Sciatic nerve (tissue), 2 donors: ENCODE data around the gene PHB1. TPM values are rescaled to one million over a fixed set of nuclear protein-coding genes. Genes with fewer than 3 reads are reported as not detected.
"Not testable (repeated sequence)": the region's sequence is repeated elsewhere in the genome, so short reads cannot be mapped to it uniquely, and the experiment has no call there.

ENCODE experiments used
- ATAC-seq: fragments of 200-7000 bp; cut with Tn5 transposase; one replicate; pipeline ENCODE4 v1.9.1; 2020; ENCODE audit warnings: mild to moderate bottlenecking, moderate library complexity
- DNase-seq: peaks from one replicate; pipeline ENCODE4 v3.0.0-alpha.2; 2020; ENCODE audit warnings: low spot score
- intact Hi-C: fragments of 100-400 bp; cut with DNase I; formaldehyde crosslinking; loops from one replicate; pipeline ENCODE4 v1.14.2; 2022
- total RNA-seq: library from RNA; stranded (reverse); fragmentation: NEBNext Ultra II Directional; extraction: Animal tissue kit (Norgen Biotek cat#: 25700); gene quantifications from one replicate; pipeline ENCODE4 v1.2.1, GENCODE V29; 2021
- donor health status: DM: no; HTN: no; CAD: no.
- donor health status: DM: no; HTN: no; CAD: no.

PHB1 gene
- total RNA-seq, 1 donor from 2014 or later = 93.5 TPM

DNA sequence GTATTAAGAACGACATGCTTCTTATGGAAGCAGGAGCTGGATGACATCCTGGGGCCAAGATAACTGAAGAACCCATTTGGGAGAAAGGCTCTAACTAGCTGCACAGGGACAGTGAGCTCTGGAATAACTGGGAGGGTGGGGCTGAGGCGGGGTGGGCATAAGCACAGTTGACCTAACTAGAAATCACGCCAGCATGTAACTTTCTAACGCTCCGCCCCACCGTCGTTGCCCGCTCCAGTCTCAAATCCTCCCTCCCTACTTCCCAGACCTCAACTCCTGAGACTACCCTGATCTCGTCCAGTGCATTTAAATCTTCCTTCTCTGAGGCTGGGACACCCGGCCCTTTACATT, 436 bp downstream of the PHB1 start:
- intact Hi-C loops = no loop called here

DNA sequence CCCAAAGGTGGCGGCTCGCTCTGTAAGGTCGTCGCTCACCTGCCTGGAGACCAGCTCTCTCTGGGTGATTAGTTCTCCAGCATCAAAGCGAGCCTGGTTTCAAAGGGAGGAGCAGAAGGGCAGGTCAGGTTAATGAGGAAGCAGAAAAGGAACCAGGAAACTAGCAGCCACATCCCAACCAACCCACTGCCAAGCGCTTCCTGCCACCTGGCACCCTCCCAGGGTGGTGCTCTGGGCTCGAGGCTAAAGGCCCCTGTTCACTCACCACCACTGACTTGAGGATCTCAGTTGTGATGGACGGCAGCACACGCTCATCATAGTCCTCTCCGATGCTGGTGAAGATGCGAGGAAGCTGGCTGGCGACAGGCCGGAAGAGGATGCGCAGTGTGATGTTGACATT, 5.6 kb downstream of the PHB1 start:
- DNase-seq = no peak
- no peak for ATAC-seq
- intact Hi-C loops = no loop called here

More for the DNA sequence above, 436 bp downstream of the PHB1 start:
- ATAC-seq (no peak), DNase-seq (no peak)

DNA sequence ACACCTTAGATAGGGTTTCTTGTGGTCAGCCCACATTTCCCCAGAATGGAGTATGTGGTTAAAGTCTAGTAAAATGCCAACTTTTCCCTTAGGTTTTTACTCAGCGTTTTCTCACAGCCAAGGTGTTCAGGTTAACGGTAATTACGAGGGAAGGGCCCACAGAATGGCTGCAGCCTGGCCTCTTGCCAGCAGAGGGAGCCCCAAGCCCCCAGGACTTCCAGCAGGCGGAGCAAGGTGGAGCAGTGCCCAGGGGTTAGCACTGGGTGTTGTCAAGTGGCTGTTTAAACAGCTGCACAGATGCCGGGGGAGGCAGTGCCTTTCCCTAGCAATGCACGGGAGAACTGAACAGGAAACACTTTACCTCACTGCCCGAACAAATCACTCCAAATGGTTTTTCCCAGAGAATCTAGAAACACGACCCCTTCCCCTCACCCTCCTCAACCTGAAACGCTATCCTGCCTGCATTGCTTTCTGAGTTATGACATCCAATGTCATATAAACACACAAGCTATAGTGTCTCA, 6.6 kb downstream of the PHB1 start:
- ATAC-seq (peak; percentile 94), DNase-seq (peak; percentile 90)
- intact Hi-C loops = no loop called here

DNA sequence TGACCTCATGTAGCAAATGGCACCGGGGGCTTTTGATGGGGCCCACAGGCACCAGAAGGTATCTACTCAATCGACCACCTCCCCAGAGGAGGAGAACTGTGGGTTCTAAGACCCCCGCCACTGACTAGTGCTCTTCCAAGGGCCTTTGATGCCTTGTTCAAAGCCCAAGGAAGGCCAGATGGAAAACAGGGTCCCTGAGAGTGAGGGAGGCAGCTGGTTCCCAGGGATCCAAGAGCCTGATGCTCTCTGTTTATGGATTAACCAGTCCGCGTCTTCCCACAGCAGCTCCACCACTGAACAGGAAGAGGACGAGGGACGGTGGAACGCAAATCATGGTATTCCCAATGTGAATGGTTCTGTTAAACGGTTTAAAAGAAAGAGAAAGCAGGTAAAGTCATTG, 7.6 kb downstream of the PHB1 start:
- no peak for ATAC-seq
- DNase-seq = no peak
- intact Hi-C loops = no loop called here

DNA sequence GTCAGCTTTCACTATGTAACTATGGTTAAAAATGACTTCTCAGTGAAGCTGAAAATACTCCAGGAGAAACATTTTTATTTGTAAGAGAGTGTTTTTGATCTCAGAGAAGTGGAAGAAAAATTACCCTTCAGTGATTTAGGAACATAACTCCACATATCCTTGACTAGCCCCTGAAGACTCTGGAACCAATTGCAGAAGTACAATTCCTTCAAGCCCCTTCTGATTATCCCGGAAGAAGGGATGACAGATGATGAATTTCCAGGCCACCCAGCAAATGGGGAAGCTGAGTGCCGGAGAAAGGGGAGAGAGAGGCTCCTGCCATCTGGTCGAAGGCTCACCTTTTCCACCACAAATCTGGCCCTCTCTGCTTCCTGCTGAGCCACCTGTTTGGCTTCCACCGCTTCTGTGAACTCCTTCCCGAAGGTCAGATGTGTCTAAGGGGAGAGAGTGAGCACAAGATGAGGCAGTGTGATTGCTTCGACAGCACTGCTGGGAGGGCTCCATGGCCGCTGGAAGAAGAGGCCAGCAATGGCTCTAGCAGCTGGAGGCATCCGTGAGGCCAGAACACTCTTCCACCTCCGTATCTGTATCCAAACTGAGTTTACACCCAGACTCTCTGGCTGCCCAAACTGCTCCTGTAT, 8.1 kb downstream of the PHB1 start:
- no peak for ATAC-seq
- intact Hi-C loops = no loop called here
- no peak for DNase-seq

DNA sequence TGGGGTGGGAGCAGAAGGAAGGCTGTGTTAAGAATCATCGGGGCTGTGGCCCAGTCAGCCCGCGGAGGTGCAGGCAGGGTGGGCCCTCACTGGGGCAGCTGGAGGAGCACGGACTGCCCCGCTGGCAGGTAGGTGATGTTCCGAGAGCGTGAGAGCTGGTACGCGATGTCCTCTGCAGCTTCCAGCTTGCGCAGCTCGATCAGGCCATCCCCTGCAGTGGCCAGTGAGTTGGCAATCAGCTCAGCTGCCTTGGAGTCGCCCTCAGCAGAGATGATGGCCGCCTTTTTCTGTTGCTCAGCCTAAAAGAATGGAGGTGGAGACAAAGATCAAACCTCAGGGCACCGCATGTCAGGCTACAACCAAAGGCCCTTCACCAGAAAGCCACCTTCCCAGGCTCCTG, 9.8 kb downstream of the PHB1 start:
- ATAC-seq (no peak), DNase-seq (no peak)
- intact Hi-C loops = no loop called here

DNA sequence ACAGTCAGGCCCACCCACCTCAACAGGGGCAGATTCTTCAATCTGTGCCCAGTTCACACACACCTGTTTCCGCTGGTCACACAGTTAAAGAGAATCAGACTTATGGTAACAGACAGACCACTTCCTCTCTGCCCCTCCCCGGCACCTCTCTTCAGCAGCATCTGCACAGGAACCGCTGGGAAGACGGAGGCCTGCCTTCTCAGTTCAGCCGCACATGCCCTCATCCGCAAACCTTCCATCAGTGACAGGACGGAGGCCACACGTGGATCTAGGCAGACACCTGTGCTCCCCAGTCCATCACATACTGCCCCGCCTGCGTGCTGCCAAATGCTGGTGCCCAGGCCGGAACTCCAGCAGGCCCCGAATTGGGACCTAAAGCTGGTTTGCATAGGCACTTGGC, 10.3 kb downstream of the PHB1 start:
- intact Hi-C loops = no loop called here
- no peak for DNase-seq
- no peak for ATAC-seq

DNA sequence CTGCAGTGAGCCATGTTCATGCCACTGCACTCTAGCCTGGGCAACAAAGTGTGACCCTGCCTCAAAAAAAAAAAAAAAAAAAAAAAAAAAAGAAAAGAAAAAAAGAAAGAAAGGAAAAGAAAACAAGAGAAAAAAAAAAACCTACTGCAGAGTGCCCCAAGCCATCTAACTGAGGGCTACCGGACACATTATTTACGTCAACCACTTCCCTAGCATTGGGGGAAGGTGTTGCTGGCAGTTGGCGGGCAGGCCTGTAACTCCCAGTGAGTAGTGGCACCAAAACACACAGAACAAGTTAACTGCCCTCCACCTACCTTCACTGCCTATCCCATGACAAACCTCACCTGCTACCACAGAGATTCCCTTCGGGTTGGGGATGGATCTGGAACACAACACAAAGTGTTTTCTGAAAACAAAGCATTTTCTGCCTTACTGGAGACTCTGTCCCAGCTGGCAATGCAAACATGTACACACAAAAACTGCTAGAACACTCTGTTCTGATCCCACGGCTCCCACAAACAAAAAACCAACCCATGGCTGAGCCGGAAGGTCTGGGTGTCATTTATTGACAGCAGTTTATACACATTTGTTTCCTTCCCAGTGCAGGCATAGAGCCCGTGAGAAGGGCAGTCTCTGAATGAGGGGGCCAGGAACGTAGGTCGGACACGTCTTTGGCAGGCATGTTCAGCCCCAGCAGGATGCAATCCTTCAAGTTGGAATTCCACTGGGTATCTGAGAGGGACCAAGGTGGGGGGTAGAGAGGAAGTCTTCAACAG, 11.0 kb downstream of the PHB1 start:
- intact Hi-C loops = no loop called here
- DNase-seq (no peak), ATAC-seq (no peak)

DNA sequence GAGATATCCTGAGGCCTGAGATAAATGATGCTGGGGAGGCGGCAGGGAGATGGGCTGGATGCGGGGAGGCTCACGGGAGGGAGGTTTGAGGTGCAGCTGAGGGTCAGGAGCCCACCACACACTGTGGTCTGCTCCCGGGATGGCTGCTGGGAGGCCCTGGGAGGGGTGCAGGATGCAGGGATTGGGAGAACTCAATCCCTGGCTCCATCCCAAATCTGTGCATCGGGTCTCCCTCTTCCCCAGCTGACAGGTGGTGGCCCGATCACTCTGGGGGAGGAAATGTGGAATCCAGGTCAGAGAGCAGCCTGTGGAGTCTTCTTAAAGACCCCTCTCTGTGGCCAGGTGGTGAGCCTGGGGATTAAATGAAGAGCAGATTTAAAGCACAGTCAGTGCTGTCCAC, 12.0 kb downstream of the PHB1 start:
- intact Hi-C loops = no loop called here
- ATAC-seq (no peak), DNase-seq (no peak)

DNA sequence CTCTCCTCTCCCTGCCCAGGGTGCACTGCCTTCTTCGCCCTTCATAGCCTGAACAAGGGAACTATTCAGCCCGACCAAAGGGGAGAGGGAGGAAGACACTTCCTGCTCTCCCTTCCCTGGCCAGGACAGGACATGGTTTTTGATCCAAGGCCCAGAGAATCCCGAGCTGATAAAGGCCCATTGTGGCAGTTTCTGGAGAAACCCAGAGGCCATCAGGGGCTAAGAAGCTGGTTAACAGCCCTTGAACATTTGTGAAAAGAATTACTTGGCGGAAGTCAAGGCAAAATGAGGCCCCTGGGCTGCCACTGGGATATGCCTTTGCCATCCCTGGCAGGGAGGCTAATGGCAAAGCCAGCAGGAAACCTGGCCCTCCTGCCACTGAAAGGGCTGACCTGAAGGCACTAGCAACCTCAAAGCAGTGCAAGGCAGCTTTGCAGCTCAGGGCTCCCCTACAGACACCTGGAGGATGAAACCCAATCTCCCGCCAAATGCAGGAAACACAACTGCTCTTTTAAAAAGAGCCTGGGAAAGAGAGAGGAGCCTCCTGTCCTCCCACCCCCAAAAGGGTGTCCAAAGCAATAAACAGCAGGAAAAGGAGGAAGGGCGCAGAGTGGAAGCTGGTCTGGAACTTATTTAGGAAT, 12.6 kb downstream of the PHB1 start:
- ATAC-seq = peak; percentile 76
- no peak for DNase-seq
- intact Hi-C loops = no loop called here

DNA sequence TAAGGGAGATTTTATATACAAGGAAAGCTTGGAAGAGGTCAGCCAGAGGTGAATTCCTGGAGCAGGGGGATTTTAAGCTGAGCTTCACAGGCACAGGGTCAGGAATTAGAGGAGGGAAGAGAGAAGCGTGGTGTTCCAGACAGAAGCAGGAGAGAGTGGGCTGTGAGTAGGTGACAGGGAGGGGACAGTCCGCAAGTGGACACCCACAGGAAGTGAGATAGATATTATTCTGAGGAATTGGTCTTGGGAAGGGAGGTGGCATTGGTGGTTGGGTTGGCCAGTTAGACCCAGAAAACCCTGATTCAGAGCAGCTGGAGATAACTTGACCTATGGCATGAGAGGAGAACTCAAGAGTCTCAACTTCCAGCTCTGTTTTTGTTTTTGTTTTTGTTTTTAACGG, 14.7 kb downstream of the PHB1 start:
- peak; percentile 8 for DNase-seq
- intact Hi-C loops = loop anchor here (5.0 kb wide), 1 partner anchor 83 kb away; no protein-coding TSS in a partner anchor
- no peak for ATAC-seq

DNA sequence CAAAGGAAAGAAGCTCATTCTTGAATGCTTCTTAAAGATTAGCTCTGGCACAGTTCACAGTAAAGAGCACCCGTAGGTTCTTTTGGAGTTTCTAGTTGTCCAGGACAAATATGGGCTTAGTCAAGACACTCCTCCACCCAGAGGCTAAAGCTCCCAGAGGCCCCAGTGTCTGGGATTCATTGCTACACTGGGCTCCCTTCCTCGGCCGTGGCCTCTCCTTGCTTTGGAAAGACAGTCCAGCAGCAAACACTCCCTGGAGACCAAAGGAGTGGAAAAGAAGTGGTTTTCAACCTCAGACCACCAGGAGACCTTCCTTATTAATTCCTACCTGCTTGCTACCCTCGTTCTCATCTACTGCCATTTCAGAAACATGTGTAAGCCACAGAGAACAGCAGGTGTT, 17.1 kb downstream of the PHB1 start:
- no peak for ATAC-seq
- no peak for DNase-seq
- intact Hi-C loops = loop anchor here (5.0 kb wide), 1 partner anchor 80 kb away; no protein-coding TSS in a partner anchor

DNA sequence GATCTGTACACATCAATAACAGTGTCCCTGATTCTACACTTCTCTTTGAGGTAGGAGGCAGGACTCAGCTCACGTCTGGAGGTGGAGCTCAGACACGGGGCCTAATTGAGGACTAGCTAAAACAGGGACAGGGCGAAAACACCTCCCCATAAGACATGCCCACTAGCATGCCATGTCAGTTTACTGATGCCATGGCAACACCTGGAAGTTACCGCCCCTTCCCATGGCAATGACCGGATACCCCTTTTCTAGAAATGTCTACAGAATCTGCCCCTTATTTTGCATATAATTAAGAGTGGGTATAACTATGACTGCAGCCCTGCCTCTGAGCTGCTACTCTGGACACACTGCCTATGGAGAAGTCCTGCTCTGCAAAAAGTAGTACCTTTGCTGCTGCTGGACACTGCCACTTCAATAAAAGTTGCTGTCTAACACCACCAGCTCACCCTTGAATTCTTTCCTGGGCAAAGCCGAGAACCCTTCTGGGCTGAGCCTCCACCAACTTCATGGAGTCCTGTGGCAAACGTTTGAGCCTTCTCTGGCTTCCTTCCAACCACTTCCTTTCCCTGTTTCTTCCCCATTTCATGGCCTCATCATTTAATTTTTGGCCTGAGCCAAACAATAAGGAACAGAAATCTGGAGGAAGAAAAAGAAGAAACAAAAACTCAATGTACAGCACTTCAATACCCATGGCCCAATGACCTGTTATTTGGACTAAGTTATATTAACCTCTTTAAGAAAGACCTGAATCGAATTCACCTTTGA, 21.0 kb downstream of the PHB1 start:
- ATAC-seq = no peak
- intact Hi-C loops = no loop called here
- DNase-seq = no peak

DNA sequence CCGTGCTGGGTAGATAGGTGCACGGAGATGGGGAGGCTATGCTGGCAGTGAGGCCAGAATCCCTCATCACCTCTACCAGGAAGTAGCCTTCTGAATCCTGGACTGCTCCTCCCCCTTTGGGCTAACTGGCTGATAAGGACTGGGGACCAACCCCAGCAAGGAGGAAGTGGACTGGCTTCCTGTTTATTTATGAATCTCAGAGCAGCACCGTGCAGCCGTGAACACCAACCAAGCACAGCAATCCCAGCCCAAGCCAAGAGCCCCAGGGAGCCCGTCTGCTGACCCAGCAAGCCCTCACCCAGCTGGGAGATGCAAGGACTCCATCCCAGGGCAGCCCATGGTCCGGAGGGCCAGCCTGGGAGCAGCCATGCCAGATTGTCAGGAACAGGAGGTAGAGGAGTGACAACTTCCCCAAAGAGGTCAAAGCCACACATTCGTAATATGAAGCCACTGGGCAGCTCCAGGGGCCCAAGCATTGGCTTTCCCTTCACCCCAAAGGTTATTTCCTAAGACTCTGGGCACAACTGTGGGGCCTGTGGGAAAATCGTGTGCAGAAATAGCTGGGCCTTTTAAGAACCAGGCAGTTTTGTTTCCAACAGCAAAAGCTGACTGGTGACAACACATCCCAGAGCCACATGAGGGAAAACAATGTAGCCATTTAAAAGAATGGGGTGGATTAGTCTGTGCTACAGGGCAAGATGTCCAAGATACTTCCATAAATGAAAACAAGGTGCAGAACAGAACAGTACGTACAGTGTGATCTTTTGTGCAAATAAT, 23.9 kb downstream of the PHB1 start:
- intact Hi-C loops = no loop called here
- ATAC-seq = peak; percentile 51
- no peak for DNase-seq

DNA sequence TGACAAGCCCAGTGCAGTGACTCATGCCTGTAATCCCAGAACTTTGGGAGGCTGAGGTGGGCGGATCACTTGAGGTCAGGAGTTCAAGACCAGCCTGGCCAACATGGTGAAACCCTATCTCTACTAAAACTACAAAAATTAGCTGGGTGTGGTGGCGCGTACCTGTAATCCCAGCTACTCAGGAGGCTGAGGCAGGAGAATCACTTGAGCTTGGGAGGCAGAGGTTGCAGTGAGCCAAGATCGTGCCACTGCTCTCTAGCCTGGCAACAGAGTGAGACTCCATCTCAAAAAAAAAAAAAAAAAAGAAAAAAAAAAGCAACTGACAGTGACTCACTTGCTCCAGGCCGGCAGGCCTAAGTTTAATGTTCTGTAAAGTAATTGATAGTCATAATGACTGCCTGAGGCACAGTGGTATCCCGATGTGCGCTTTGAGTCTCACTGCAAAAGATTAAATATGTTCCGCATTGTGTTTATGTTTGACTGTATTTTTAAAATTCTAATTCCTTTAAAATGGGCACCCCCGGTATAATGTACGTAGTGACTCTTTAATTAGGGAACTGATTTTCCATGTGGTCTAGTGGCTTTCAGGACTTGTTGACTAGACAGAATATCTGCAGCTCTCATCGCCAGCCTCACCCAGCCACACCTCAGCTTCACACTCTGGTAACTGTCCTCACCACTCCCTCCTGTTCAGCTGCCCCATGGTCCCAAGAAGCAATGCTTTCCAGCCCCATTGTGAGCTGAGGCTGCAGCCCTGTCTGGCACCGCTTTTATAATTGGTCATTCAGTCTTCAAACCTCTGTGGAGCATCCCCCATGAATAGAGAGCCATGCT, 25.0 kb downstream of the PHB1 start:
- intact Hi-C loops = loop anchor here (10.0 kb wide), 1 partner anchor 185 kb away; no protein-coding TSS in a partner anchor
- DNase-seq, ATAC-seq: not testable (repeated sequence)

DNA sequence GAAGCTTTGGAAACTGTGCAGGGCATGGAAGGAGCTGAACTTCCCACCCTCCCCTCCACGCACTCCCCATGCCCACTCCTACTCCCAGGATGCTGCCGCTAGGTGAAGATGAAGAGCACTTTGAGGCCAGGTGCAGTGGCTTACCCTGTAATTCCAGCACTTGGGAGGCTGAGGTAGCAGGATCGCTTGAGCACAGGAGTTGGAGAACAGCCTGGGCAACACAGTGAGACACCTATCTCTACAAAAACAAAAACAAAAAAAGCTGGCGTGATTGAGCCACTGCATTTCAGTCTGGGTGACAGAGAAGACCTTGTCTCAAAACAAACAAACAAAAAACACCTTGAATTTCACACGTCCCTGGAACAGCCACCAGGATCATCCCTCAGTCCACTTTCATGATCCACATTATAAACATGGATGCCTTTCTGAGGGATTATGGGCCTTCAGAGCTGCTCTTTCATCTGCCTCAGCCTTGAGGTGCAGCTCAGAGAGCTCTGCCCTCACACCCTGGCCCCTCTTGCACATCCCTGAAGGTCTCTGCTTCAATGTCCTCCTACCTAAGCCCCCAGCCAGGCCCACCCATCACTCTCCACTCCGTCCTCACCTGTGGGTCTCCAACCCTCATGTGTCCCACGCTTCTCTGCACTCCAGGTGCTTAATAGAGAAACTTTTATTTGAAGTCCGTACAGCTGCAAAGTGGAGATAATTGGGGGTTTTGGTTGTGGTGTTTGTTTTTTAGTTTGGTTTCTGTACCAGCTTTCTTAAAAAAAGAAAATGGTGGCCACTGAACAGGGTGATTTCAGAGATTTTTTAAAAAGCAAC, 25.8 kb downstream of the PHB1 start:
- DNase-seq (no peak), ATAC-seq (no peak)
- intact Hi-C loops = loop anchor here (10.0 kb wide), 1 partner anchor 184 kb away; no protein-coding TSS in a partner anchor

DNA sequence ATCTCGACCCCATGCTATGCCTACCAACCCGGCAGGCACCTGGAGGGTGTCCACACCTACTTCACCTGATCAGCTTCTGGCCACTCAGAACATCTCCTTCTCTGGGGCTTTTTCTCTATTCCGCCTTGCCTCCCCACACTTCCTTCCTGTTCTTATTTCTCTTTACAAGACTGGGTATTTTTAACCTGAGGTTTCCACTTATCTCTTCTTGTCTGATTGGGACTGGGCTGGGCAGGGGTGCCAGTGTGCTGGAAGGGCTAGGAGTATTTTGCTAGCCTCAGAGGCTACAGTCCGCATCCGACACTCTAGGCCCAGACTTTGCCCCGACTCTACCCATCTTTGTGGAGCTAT, 26.4 kb downstream of the PHB1 start:
- DNase-seq (no peak), ATAC-seq (no peak)
- intact Hi-C loops = loop anchor here (10.0 kb wide), 1 partner anchor 183 kb away; no protein-coding TSS in a partner anchor
